Measurements from ENCODE around the gene CEP85. TPM values are rescaled to one million over a fixed set of nuclear protein-coding genes. Genes with fewer than 3 reads are reported as not detected.

The CEP85 gene
- total RNA-seq, 4 donors from 2014 or later, result 1.3 to 6.8 (median 4.7) TPM

DNA sequence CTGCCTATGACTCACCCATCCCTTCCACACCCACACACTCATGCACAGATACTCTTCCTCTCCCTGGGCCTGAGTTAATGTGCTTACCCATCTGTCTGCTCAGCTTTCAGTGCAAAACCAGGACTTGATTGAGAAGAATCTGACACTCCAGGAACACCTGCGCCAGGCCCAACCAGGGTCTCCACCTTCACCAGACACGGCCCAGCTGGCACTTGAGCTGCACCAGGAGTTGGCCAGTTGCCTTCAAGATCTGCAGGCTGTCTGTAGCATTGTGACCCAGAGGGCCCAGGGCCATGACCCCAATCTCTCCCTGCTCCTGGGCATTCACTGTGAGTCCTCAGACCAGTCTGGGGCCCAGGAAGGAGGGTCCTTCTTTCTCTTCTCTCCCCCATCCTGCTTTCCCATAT is 42.4 kb downstream of the CEP85 start:
- H3K27ac ChIP-seq, result peak overlapping the region in 3 of 4 donors; percentile 95 to 97 (median 95)
- no peak overlapping the region for H3K4me3 ChIP-seq
- no CpG with 5 or more reads among the region's 2 CpGs for WGBS, 2 donors (ENCODE audit: low coverage in 1 of 2)
- no peak for ATAC-seq
- TF ChIP-seq POLR2A (IDR thresholded peaks at IDR 0.05) (no peak), EP300 (IDR thresholded peaks at IDR 0.05) (no peak), CTCF (IDR thresholded peaks at IDR 0.05) (no peak), POLR2AphosphoS5 (IDR thresholded peaks at IDR 0.05) (no peak)
- H3K4me1 ChIP-seq, result peaks cover 0 to 59% (median 42%) of the 10 kb centered on the region in 3 donors
- peaks cover 0 to 15% of the 10 kb centered on the region in 2 donors for H3K36me3 ChIP-seq
- no peaks in the 10 kb centered on the region for H3K27me3 ChIP-seq
- H3K9me3 ChIP-seq, result no peaks in the 10 kb centered on the region

DNA sequence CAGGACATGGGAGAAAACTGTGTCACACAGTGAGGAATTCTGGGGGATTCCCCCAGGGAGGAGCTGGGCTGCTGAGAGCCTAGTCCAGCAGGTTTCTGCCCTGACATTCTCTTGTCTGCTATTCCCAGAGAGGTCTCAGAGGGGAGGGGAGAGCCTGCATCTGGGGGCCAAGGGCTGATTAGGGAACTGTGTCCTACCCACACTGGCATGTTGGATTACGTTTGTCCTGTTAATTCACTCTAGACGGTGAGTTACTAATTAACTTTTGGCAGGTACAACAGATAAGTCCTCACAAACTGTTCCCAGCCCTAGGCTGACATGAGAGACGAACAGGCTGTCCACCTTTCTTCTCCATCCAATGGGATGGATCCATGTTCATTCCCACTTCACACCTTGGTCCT is 43.3 kb downstream of the CEP85 start:
- no peak overlapping the region for H3K4me3 ChIP-seq
- WGBS, 2 donors (ENCODE audit: low coverage in 1 of 2), result 100% methylated on average over 1 of the region's 3 CpGs; no CpG with 5 or more reads in 1 of the 2 donors
- H3K4me1 ChIP-seq, result peaks cover 0 to 67% (median 49%) of the 10 kb centered on the region in 3 donors
- ATAC-seq, result no peak
- H3K9me3 ChIP-seq, result no peaks in the 10 kb centered on the region
- TF ChIP-seq CTCF (IDR thresholded peaks at IDR 0.05) (no peak), EP300 (IDR thresholded peaks at IDR 0.05) (no peak), POLR2AphosphoS5 (IDR thresholded peaks at IDR 0.05) (no peak), POLR2A (IDR thresholded peaks at IDR 0.05) (no peak)
- H3K27me3 ChIP-seq, result no peaks in the 10 kb centered on the region
- peak overlapping the region in 3 of 4 donors; percentile 95 to 97 (median 95) for H3K27ac ChIP-seq
- H3K36me3 ChIP-seq, result peaks cover 0 to 6% of the 10 kb centered on the region in 2 donors

- Histone ChIP-seq H3K4me1 (peaks cover 0 to 72% (median 49%) of the 10 kb centered on the region in 3 donors), H3K27ac (peak overlapping the region in 3 of 4 donors; percentile 95 to 97 (median 95)), H3K9me3 (no peaks in the 10 kb centered on the region), H3K36me3 (peaks cover 0 to 6% of the 10 kb centered on the region in 2 donors), H3K4me3 (no peak overlapping the region), H3K27me3 (no peaks in the 10 kb centered on the region)
- WGBS, 2 donors (ENCODE audit: low coverage in 1 of 2), result 75% methylated on average over 1 of the region's 1 CpG; no CpG with 5 or more reads in 1 of the 2 donors
- ATAC-seq, result no peak
- no peak for TF ChIP-seq POLR2A (IDR thresholded peaks at IDR 0.05)
- TF ChIP-seq EP300 (IDR thresholded peaks at IDR 0.05), result no peak
These were observed 43.7 kb downstream of the CEP85 start for GRCh38 chr1:26277719-26278118.

- peak overlapping the region in 3 of 4 donors; percentile 95 to 97 (median 95) for H3K27ac ChIP-seq
- no peaks in the 10 kb centered on the region for H3K27me3 ChIP-seq
- H3K36me3 ChIP-seq, result peaks cover 0 to 6% of the 10 kb centered on the region in 2 donors
- no peak for TF ChIP-seq POLR2A (IDR thresholded peaks at IDR 0.05)
- TF ChIP-seq CTCF (IDR thresholded peaks at IDR 0.05), result no peak
- no peak for TF ChIP-seq EP300 (IDR thresholded peaks at IDR 0.05)
- TF ChIP-seq POLR2AphosphoS5 (IDR thresholded peaks at IDR 0.05), result no peak
- no peaks in the 10 kb centered on the region for H3K9me3 ChIP-seq
- H3K4me3 ChIP-seq, result no peak overlapping the region
- H3K4me1 ChIP-seq, result peaks cover 0 to 75% (median 49%) of the 10 kb centered on the region in 3 donors
- WGBS, 2 donors (ENCODE audit: low coverage in 1 of 2), result 33 to 49% methylated on average over 3 of the region's 4 CpGs
- ATAC-seq, result no peak
These were observed 44.3 kb downstream of the CEP85 start for GRCh38 chr1:26278303-26278702.

DNA sequence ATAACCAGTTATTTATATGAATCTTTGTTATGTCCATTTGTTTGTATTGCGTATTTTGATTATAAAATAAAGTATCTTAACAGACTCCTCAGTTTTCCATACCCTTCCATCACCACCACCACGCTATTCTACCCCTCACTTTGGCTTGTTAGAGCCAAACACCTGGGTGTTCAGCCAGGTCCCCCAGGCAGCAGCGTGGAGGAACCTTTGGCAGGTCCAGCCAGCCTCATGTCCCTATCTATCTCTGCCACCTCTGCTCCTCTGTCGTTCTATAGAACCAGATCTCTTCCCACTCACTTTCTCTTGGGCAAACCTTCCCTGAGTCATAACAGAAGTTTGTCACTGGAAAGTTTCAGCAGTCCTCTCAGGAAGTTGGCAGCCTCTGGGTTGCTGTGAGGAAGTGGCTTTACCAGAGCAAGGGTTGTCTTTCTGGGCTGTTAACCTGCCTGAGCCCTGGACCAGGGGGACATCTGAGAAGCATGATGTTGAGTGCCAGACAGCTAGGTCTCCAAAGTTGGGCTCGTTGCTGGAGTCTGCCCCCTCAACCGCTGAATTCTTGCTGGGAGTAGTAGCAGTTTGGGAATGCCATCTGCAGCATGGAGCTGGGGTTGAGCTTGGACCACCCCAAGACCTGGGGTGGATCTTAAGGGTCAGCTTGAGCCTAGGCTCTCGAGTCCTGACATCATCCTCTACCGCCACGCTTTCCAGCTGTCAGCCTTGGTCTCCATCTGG is 44.9 kb downstream of the CEP85 start:
- peak overlapping the region; percentile 70 to 93 for H3K4me3 ChIP-seq
- peaks cover 0 to 6% of the 10 kb centered on the region in 2 donors for H3K36me3 ChIP-seq
- peak overlapping the region; percentile 87 to 97 (median 95) for H3K27ac ChIP-seq
- no peaks in the 10 kb centered on the region for H3K9me3 ChIP-seq
- TF ChIP-seq POLR2A (IDR thresholded peaks at IDR 0.05) (no peak), CTCF (IDR thresholded peaks at IDR 0.05) (no peak), EP300 (IDR thresholded peaks at IDR 0.05) (no peak), POLR2AphosphoS5 (IDR thresholded peaks at IDR 0.05) (peak; percentile 18)
- no peak for ATAC-seq
- WGBS, 2 donors (ENCODE audit: low coverage in 1 of 2), result 43 to 80% methylated on average over 3 to 6 of the region's 9 CpGs
- H3K27me3 ChIP-seq, result no peaks in the 10 kb centered on the region
- H3K4me1 ChIP-seq, result peaks cover 0 to 80% (median 49%) of the 10 kb centered on the region in 3 donors

All from gastroesophageal sphincter (tissue), 4 donors.